HG02678 (cell line): ENCODE results near the gene CLUH.
"Not testable (repeated sequence)": the region's sequence is repeated elsewhere in the genome, so short reads cannot be mapped to it uniquely, and the experiment has no call there.

Experiments
- ATAC-seq: cut with Tn5 transposase; IDR thresholded peaks from one replicate; pipeline ENCODE4 v1.9.1; 2021; ENCODE audit warnings: mild to moderate bottlenecking, moderate library complexity; ENCODE audit not compliant: unreplicated experiment

The CLUH gene

GRCh38 chr17:2690165-2691068, 21.1 kb downstream of the CLUH start:
- no peak for ATAC-seq

DNA sequence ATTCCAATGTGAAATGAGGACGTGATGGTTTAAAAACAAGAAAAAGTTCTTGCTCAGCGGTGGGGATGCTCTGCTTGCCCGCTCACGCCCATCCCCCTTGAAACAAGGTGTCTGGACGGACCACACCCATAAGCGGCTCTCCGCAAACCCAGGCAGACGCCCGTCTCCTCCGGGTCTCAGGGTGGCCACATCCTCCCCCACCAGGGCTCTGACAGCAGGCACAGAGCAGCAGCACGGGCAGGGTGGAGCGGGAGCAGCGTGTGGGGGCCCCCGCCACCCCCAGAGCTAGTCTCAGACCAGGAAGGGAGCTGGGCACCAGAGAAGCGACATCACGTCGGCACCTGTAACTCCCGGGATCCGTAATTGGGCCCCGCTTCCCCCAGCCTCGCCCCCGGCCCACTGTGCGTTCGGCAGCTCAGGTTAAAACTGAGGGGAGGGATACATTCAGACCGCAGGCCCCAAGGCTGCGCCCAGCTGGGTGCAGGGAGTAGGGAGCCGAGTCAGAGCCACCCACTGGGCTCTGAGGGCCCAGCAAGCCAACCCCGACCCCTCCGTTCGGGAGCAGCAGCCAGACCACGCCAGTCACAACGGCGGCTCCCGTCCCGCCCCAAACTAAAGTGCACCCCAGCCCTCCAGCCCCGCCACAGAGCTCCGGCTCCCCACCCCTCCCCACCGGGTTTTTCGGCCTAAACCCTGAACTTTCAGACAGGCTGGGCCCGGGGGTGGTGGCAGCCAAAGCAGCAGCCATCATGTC, 22.0 kb downstream of the CLUH start:
- ATAC-seq: no peak

- ATAC-seq: no peak
Observed at GRCh38 chr17:2688351-2689342, 22.9 kb downstream of the CLUH start.

- ATAC-seq: no peak
Observed at GRCh38 chr17:2687074-2687418, 24.5 kb downstream of the CLUH start.

DNA sequence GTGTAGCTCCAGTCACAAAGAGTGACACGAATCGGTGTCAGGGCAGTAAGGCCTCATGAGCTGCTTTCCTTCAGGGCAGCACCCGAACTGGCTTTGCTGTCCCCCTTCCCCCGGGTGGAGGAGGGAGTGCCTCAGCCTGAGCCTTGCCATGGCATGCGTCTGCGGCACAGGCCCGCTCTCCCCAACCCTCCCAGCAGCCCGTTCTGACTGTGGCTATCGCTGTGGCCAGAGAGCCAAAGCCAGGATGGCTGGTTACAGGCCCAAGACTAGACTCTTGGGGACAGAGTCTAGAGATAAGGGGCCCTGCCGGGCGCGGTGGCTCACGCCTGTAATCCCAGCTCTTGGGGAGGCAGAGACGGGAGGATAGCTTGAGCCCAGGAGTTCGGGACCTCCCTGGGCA, 25.9 kb downstream of the CLUH start:
- no peak for ATAC-seq

DNA sequence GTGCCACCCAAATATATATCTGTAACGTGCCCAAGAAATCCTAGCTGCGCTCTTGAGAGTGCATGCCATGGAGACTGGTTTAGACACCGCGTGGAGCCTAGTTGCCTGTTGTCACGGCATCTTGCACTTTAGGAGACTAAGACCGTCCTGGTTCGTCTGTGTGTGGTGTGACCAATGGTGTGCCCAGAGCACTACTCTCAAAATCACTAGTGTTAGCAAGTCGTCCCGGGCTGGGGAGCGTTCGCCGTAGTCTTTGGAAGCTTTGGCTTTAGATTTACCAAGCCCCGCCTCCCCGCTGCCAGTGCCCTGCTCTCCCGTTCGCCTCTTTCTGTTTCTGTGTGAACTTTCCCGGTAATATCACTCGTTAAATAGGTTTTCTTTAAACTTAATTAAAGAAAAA, 27.0 kb downstream of the CLUH start:
- no peak for ATAC-seq

DNA sequence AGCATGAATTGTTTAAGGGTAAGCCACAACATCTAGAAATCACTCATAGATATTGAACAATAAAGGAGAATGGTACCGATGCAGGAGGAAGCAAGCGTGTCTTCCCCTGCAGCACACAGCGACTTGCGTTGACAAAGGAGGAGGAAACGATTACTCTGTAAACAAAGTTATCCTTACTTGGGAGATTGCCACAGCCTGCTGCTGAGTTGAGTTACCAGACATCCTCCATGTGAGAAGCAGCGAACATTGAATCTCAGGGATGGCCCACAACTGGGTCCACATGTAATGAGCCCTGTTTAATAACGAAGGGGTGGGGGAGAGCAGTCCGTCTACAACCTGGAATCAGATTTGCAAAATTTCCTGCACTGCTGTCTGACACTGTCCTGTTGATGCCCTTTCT, 27.7 kb downstream of the CLUH start:
- no peak for ATAC-seq

DNA sequence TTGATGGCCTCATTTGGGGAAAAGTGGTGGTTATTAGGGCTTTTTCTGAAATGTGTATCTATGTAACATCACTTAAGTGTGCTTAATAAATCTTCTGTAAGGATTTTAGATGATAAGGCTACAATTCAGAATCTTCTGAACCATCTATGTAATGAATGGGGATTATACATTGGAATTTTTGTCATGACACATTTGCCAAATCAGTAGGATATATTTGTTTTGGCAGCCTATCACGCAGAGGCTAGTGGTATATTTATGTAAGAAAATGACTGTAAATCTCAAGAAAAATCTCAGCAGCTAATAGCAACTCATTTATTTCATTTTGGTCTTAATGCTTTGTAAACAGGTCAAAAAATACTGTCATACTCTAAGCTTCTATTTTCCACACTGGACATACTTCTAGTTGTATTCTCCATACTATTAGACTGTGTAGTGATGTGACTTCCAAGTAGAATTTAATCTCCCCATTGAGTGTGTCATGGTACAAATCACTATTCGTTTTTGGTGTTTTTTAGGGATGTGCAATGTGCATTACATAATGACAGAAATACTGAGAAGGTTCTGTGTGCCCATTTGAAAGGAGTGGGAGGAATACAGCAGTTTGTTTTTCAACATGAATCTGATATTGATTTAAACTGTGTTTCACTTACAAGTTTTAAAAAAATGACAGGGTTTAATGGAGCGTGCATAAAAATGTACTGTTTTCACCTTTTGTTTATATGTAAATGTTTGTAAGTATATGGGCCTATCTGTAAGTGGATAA, 29.2 kb downstream of the CLUH start:
- ATAC-seq: no peak

- no peak for ATAC-seq
Observed at GRCh38 chr17:2681650-2682049, 29.9 kb downstream of the CLUH start.

DNA sequence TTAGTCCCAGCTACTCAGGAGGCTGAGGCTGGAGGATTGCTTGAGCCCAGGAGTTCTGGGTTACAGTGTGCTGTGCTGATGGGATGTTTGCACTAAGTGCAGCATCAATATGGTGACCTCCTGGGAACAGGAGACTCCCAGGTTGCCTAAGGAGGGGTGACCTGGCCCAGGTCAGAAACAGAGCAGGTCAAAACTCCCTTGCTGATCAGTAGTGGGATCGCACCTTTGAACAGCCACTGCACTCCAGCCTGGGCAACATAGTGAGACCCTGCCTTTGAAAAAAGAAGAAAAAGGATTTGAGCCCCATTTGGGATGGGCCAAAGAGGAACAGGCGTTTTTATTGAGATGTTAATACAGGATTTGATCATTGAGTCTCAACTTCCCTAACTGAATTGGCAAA, 30.6 kb downstream of the CLUH start:
- ATAC-seq: no peak

GRCh38 chr17:2679247-2679646, 32.3 kb downstream of the CLUH start:
- ATAC-seq: not testable (repeated sequence)

DNA sequence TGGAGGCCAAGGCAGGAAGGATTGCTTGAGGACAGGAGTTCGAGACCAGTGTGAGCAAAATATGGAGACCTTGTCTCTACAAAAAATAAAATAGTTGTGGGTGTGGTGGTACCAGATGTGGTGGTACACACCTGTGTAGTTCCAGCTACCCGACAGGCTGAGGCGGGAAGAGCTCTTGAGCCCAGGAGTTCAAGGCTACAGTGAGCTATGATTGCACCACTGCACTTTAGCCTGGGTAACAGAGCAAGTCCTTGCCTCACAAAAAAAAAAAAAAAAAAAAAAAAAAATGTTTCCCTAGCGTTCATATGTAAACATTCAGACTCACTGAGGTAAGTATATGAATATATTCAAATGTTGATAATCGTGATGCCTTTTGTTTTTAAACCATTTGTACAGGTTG, 39.5 kb downstream of the CLUH start:
- no peak for ATAC-seq

GRCh38 chr17:2660410-2660809, 51.2 kb downstream of the CLUH start:
- not testable (repeated sequence) for ATAC-seq

DNA sequence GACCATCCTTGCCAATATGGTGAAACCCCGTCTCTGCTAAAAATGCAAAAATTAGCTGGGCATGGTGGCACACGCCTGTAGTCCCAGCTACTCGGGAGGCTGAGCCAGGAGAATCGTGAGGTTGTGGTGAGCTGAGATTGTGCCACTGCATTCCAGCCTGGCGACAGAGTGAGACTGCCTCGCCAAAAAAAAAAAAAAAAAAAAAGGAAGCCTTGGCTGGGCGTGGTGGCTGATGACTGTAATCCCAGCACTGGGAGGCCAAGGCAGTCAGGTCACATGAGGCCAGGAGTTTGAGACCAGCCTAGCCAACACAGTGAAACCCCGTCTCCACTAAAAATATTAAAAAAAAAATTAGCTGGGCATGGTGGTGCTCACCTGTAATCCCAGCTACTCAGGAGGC, 52.2 kb downstream of the CLUH start:
- not testable (repeated sequence) for ATAC-seq

- no peak for ATAC-seq
Observed at GRCh38 chr17:2656283-2656682, 55.3 kb downstream of the CLUH start.

DNA sequence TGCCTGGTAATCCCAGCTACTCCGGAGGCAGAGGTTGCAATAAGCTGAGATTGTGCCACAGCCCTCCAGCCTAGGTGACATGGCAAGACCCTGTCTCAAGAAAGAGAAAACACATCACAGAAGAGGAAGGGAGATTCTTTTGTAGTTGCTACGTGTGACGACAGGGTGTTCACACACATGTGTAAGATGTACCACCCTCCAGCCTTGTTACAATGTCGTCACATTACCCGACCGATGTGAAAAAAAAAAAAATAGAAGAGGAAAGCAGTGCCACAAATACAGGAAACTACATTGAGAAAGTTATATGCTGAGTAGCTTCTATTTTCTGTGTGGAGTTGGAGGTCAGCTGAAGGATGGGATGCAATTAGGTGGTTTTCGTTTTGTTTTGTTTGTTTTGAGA, 56.0 kb downstream of the CLUH start:
- ATAC-seq: no peak

GRCh38 chr17:2652911-2653310, 58.7 kb downstream of the CLUH start:
- not testable (repeated sequence) for ATAC-seq

DNA sequence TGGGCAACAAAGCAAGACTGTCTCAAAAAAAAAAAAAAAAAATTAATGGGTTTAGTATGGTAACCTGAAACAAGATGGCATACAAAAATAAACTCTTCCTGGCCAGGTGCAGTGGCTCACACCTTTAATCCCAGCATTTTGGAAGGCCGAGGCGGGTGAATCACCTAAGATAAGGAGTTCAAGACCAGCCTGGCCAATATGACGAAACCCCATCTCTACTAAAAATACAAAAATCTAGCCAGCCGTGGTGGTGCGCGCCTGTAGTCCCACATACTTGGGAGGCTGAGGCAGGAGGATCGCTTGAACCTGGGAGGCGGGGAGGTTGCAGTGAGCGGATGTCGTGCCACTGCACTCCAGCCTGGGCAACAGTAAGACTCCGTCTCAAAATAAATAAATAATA, 62.4 kb downstream of the CLUH start:
- no peak for ATAC-seq

DNA sequence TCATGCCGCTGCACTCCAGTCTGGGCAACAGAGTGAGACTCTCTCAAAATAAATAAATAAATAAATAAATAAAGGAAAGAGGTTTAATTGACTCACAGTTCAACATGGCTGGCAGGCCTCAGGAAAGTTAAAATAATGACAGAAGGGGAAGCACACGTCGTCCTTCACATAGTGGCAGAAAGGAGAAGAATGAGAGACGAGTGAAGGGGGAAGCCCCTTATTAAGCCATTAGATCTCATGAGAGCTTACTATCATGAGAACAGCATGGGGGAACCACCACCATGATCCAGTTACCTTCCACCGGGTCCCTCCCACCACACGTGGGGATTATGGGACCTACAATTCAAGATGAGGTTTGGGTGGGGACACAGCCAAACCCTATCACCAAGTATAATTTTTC, 63.6 kb downstream of the CLUH start:
- no peak for ATAC-seq

DNA sequence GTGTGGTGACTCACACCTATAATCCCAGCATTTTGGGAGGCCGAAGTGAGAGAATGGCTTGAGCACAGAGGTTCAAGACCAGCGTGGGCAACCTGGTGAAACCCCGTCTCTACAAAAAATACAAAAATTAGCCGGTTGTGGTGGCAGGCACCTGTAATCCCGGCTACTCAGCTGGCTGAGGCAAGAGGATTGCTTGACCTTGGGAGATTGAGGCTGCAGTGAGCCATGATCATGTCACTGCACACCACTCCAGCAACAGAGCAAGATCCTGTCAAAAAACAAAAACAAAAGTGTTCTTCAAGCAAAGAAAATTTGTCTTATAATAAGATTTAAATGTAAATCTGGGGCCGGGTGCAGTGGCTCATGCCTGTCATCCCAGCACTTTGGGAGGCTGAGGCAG, 66.6 kb downstream of the CLUH start:
- ATAC-seq: no peak
